Osteoblast (primary cell): ENCODE measurements around the gene STOX1. TPM values are rescaled to one million over a fixed set of nuclear protein-coding genes. Genes with fewer than 3 reads are reported as not detected.

Experiments
- DNase-seq: peaks from one replicate; pipeline ENCODE4 v3.0.0; 2011; ENCODE audit warnings: low spot score, mixed read lengths; ENCODE audit not compliant: insufficient read length; ENCODE audit errors: missing footprints
- H2AFZ ChIP-seq: 2 replicates; pipeline ENCODE4 v1.6.0; 2011; ENCODE audit warnings: mild to moderate bottlenecking, low read length
- H3K27ac ChIP-seq: 2 replicates; pipeline ENCODE4 v1.5.1; 2011; ENCODE audit warnings: mild to moderate bottlenecking, low read depth, low read length, moderate library complexity
- H3K27me3 ChIP-seq: 2 replicates; pipeline ENCODE4 v1.6.0; 2012; ENCODE audit warnings: mild to moderate bottlenecking, control low read depth, inconsistent platforms, low read length, moderate library complexity; ENCODE audit not compliant: insufficient read depth
- H3K36me3 ChIP-seq: 2 replicates; pipeline ENCODE4 v1.5.1; 2011; ENCODE audit warnings: mild to moderate bottlenecking, low read length, control low read depth, moderate library complexity; ENCODE audit not compliant: insufficient read depth
- H3K4me1 ChIP-seq: 2 replicates; pipeline ENCODE4 v1.5.1; 2011; ENCODE audit warnings: mild to moderate bottlenecking, low read length, control low read depth, moderate library complexity; ENCODE audit not compliant: insufficient read depth
- H3K4me2 ChIP-seq: 2 replicates; pipeline ENCODE4 v1.6.0; 2011; ENCODE audit warnings: mild to moderate bottlenecking, low read length; ENCODE audit not compliant: insufficient read depth
- H3K4me3 ChIP-seq: fragments of 200-600 bp; sonication (generic); 3 replicates; pipeline ENCODE4 v1.5.1; 2012; ENCODE audit warnings: mild to moderate bottlenecking, low read length, inconsistent platforms; ENCODE audit not compliant: insufficient read depth
- H3K79me2 ChIP-seq: 2 replicates; pipeline ENCODE4 v1.6.0; 2012; ENCODE audit warnings: mild to moderate bottlenecking, low read length, control low read depth, inconsistent platforms; ENCODE audit not compliant: insufficient read depth
- H3K9me3 ChIP-seq: 2 replicates; pipeline ENCODE4 v1.5.1; 2011; ENCODE audit warnings: low read depth, low read length, control low read depth
- H4K20me1 ChIP-seq: 2 replicates; pipeline ENCODE4 v1.6.0; 2012; ENCODE audit warnings: mild to moderate bottlenecking, low read length, control low read depth; ENCODE audit not compliant: insufficient read depth
- total RNA-seq: library from RNA; depleted of rRNA; stranded (reverse); fragments of >200 nt; gene quantifications from 2 replicates; pipeline ENCODE4 v1.2.3, GENCODE V29; 2012
- TF ChIP-seq, protein P1 (sequence below): IDR thresholded peaks from 2 replicates; pipeline ENCODE4 v1.5.1; 2011; ENCODE audit warnings: mild to moderate bottlenecking, low read depth, low read length, moderate library complexity; ENCODE audit errors: extremely low read depth

STOX1 gene
- total RNA-seq, 1 donor, result under 0.01 TPM

DNA sequence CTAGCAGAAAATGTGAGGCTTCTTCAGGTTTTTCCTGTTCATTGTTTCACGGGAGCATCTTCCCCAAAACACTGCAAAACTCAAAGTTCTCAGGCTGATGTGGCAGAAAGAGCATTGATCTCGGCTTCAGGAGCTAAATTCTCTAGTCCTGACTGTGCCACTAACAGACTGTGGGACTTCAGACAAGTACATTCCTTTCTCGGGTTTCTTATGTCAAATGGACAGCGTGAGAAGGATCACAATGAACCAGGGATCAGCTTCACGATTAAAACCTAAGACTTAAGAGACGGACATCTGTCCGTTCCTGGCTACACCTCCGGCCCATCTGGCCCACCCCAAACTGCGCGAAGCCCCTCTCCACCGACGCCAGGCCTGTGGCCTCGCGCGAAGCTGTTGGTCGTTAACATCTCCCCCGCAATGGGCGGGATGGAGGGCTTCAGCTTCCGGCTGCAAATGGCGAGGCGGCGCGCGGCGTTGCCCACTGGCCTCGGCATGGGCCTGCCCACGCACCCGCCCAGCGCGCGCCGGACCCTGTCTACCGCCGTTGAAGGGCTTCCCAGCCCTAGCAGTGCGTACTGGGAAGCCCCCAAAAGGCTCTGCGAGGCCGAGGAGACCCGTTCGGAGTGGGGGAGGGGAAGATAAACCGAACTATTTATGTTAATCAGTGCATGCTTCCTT lies 73.2 kb downstream of the STOX1 start:
- Histone ChIP-seq H3K27ac (peak overlapping the region; percentile 98), H2AFZ (peak overlapping the region; percentile 86), H3K36me3 (no peaks in the 10 kb centered on the region), H3K4me1 (peaks cover 19% of the 10 kb centered on the region), H3K79me2 (peaks cover 44% of the 10 kb centered on the region), H3K27me3 (no peaks in the 10 kb centered on the region), H3K4me2 (peak overlapping the region; percentile 82), H3K9me3 (no peaks in the 10 kb centered on the region), H3K4me3 (peak overlapping the region; percentile 82), H4K20me1 (peaks cover 4% of the 10 kb centered on the region)
- TF ChIP-seq, protein P1, sequence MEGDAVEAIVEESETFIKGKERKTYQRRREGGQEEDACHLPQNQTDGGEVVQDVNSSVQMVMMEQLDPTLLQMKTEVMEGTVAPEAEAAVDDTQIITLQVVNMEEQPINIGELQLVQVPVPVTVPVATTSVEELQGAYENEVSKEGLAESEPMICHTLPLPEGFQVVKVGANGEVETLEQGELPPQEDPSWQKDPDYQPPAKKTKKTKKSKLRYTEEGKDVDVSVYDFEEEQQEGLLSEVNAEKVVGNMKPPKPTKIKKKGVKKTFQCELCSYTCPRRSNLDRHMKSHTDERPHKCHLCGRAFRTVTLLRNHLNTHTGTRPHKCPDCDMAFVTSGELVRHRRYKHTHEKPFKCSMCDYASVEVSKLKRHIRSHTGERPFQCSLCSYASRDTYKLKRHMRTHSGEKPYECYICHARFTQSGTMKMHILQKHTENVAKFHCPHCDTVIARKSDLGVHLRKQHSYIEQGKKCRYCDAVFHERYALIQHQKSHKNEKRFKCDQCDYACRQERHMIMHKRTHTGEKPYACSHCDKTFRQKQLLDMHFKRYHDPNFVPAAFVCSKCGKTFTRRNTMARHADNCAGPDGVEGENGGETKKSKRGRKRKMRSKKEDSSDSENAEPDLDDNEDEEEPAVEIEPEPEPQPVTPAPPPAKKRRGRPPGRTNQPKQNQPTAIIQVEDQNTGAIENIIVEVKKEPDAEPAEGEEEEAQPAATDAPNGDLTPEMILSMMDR, result no peak
- DNase-seq, result peak; percentile 71

DNA sequence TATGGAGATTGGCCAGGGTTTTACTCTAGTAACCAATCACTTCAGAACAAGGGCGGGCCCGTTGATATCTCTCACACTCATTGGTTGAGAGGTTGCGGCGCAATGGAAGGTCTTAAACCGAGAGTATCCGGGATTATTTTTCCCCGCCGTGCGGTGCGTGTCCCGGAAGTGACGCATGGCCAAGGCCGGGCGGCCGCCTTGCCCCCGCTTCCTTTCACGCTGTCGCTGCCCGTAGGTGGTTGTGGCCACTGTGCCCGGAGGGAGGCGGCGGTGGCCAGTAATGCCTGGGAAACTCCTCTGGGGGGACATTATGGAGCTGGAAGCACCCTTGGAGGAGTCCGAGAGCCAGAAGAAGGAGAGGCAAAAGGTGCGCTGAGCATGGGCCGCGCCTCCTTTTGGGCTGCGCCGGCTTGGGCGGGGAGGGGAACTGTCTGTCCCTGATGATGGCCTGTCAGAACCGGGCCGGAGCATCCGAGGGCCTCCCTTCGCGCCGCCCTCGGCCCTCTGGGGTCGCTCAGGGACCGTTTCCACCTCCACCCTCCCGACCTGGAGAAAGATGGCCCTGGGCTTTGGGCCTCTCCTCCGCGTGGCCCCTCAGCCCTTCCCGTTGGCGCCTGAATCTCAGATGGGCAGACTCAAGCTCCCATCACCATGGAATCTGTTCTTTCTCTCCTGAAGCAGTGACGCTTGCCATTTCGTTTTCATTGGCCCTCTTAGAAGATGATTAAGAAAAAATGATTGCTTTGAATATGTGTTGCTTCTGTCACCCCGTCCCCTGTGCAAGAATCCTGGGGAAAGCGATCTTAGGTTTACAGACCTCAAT lies 74.0 kb downstream of the STOX1 start, which contains the start of gene DDX50:
TSS of gene DDX50 (plus strand) at position 211 of the 823 bp plus-strand sequence. CDS start at position 281, 70 bp downstream.
- Histone ChIP-seq H3K27ac (peak within 1 kb of the TSS; percentile 98), H3K27me3 (no peaks in the 10 kb centered on the region), H3K4me2 (peak within 1 kb of the TSS; percentile 82), H2AFZ (peak within 1 kb of the TSS; percentile 88), H3K4me1 (peaks cover 19% of the 10 kb centered on the region), H4K20me1 (peaks cover 4% of the 10 kb centered on the region), H3K9me3 (no peaks in the 10 kb centered on the region), H3K79me2 (peaks cover 50% of the 10 kb centered on the region), H3K36me3 (peaks cover under 1% of the 10 kb centered on the region), H3K4me3 (peak within 1 kb of the TSS; percentile 82)
- TF ChIP-seq, protein P1, result no peak
- DNase-seq, result peak; percentile 97

DNA sequence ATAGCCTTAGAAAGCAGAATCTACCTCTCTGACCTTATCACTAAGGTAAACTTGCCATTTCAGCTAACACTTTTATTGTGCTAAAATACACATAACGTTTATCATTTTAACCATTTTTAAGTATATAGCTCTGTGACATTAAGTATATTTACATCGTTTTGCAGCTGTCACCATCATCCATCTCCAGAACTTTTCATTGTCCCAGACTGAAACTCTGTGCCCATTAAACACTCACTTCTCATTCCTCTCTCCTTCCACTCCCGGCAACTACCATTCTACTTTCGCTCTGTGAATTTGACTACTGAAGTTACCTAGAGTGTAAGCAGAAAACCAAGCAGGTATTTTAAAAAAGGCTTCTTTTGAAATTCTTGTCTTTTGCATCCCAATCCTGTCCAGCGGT lies 75.1 kb downstream of the STOX1 start:
- Histone ChIP-seq H3K4me3 (peak overlapping the region; percentile 82), H3K27me3 (no peaks in the 10 kb centered on the region), H3K27ac (peak overlapping the region; percentile 98), H3K4me1 (peaks cover 19% of the 10 kb centered on the region), H3K79me2 (peaks cover 60% of the 10 kb centered on the region), H2AFZ (no peak overlapping the region), H4K20me1 (peaks cover 4% of the 10 kb centered on the region), H3K36me3 (peaks cover 8% of the 10 kb centered on the region), H3K4me2 (peak overlapping the region; percentile 82), H3K9me3 (no peaks in the 10 kb centered on the region)
- DNase-seq, result no peak
- TF ChIP-seq, protein P1, result no peak

DNA sequence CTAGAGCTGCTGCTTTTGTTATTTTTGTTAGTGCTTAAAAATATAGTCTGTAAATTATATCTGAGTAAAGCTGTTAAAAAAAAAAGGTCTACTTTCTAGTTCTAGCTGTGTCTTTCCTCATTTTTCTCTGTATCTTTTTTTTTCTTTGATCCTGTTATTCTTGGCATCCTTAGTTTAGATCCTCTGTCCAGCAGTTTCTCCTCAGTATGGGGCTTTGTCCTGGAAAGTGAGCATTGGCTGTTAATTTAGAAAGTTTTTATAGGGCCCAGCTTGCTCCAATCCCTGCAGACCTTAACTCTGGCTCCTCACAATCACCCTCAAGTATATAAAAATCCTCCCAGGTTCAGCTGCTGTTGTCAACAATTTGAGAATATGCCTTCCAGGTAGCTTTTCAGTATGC lies 97.3 kb downstream of the STOX1 start:
- H3K79me2 ChIP-seq, result peaks cover 47% of the 10 kb centered on the region
- H3K4me2 ChIP-seq, result no peak overlapping the region
- no peak for DNase-seq
- no peak overlapping the region for H3K27ac ChIP-seq
- peaks cover 5% of the 10 kb centered on the region for H3K4me1 ChIP-seq
- peaks cover 15% of the 10 kb centered on the region for H3K36me3 ChIP-seq
- H3K9me3 ChIP-seq, result no peaks in the 10 kb centered on the region
- H2AFZ ChIP-seq, result no peak overlapping the region
- no peak overlapping the region for H3K4me3 ChIP-seq
- H3K27me3 ChIP-seq, result no peaks in the 10 kb centered on the region
- peaks cover 14% of the 10 kb centered on the region for H4K20me1 ChIP-seq
- TF ChIP-seq, protein P1, result no peak
